ENCODE data around the gene GNAT1. TPM values are rescaled to one million over a fixed set of nuclear protein-coding genes. Genes with fewer than 3 reads are reported as not detected.
A peak's percentile ranks its signal among the peaks of the same experiment; 100 is the strongest.

GNAT1 gene
- total RNA-seq, 3 donors from 2014 or later: not detected

GRCh38 chr3:50202353-50203112 lies 11.1 kb downstream of the GNAT1 start:
- intact Hi-C loops (cut with DNase I; ENCODE audit: low total_unique reads): no loop called here
- no peak overlapping the region for H3K4me3 ChIP-seq

DNA sequence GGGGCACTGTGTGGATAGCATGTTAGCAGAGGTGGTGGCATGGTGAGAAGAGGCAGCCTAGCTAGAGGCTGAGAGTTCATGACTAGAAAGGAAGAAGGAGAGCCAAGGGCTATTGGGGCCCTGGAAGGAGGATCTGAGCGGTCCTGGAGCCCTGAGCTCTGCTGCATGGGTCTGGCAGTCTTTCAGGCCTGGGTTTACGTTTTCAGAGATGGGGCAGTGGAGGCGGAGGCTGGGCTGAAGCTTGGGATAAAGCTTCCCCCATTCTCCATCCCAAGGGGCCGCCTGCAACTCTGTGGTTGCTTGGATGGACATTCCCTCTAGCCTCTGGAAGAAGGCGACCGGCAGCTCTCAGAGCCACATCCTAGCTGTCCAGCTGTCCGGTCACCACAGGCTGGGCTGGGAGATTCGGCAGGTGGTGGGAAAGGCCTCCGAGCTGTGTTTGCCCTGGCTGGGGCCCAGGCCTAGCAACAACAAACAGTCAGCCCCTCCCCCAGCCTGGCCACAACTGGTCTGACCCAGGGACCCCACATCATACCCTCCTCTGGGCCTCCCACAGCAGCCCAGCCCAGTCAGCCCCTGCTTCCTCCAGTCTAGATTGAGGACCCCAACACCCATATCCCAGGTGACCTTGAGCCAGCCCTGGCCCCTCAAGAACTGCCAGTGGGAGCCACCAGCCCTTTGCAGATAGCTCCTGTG lies 11.9 kb downstream of the GNAT1 start:
- Histone ChIP-seq H3K9me3 (no peaks in the 10 kb centered on the region), H3K27ac (no peak overlapping the region), H3K4me3 (no peak overlapping the region), H3K4me1 (peaks cover 4% of the 10 kb centered on the region in 2 donors), H3K36me3 (no peaks in the 10 kb centered on the region), H3K27me3 (peaks cover 0 to 23% of the 10 kb centered on the region in 2 donors)
- no peak for DNase-seq (ENCODE audit: low spot score in 2 of 2)
- intact Hi-C loops (cut with DNase I; ENCODE audit: low total_unique reads): no loop called here
- TF ChIP-seq CTCF (IDR thresholded peaks at IDR 0.05): no peak
- no peak for TF ChIP-seq POLR2A (IDR thresholded peaks at IDR 0.05)
- no peak for TF ChIP-seq POLR2AphosphoS5 (IDR thresholded peaks at IDR 0.05)

More at GRCh38 chr3:50202353-50203112, 11.1 kb downstream of the GNAT1 start:
- H3K9me3 ChIP-seq: no peaks in the 10 kb centered on the region
- TF ChIP-seq POLR2AphosphoS5 (IDR thresholded peaks at IDR 0.05) (no peak), POLR2A (IDR thresholded peaks at IDR 0.05) (no peak), CTCF (IDR thresholded peaks at IDR 0.05) (no peak)
- H3K4me1 ChIP-seq: peaks cover 4% of the 10 kb centered on the region in 2 donors
- H3K27ac ChIP-seq: no peak overlapping the region
- H3K36me3 ChIP-seq: no peaks in the 10 kb centered on the region
- peaks cover 0 to 23% of the 10 kb centered on the region in 2 donors for H3K27me3 ChIP-seq
- DNase-seq (ENCODE audit: low spot score in 2 of 2): no peak

DNA sequence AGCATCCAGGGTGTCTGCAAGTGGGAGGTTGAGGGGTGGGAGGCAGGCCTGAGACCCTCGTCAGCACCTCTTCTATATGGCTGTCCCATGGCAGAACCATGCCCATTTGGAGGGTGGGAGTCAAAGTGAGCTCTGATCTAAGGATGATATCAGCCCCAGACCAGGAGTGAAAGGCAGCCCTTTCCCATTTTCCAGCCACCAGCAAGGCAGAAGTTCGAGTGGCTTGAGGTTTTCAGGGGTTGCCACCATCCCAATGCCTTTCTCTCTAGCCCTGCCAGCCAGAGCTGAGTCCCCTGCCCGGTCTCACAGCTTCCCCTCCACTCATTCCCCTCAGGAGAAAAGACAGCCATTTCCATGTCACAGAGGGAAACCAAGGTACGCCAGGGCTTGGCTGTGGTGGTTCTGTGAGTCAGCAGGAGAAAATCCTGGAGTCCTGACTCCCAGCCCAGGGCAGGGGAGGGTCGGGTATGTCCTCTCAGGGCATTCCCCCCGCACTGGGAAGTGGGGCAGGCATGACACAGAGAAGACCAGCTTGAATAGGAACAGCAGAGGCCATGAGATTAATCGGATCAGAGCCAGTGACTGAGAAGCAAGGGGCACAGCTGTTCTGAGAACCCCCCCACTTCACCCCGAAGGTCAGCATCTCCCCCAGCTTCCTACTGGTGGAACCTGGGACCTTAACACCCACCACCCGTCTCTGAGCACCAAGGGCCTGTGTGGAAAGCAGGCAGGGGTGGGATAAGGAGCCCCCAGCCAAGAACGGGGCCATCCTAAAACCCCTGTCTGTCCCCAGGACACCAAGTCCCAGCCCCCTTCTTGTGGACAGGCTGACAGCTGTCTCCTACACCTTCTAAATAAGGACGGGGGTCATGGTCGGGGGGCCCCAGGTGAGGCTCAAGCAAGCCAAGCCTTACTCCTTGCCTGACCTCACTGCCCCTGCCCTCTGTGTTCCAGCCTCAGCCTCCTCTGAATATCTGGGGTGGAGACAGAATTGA lies 12.7 kb downstream of the GNAT1 start:
- peak overlapping the region in 2 of 3 donors; percentile 47 to 68 for H3K4me3 ChIP-seq
- H3K27ac ChIP-seq: no peak overlapping the region
- no peaks in the 10 kb centered on the region for H3K9me3 ChIP-seq
- no peak for TF ChIP-seq CTCF (IDR thresholded peaks at IDR 0.05)
- TF ChIP-seq POLR2AphosphoS5 (IDR thresholded peaks at IDR 0.05): no peak
- no peak for TF ChIP-seq POLR2A (IDR thresholded peaks at IDR 0.05)
- DNase-seq (ENCODE audit: low spot score in 2 of 2): no peak
- peaks cover 0 to 23% of the 10 kb centered on the region in 2 donors for H3K27me3 ChIP-seq
- no peaks in the 10 kb centered on the region for H3K36me3 ChIP-seq
- peaks cover 4% of the 10 kb centered on the region in 2 donors for H3K4me1 ChIP-seq
- intact Hi-C loops (cut with DNase I; ENCODE audit: low total_unique reads): no loop called here

DNA sequence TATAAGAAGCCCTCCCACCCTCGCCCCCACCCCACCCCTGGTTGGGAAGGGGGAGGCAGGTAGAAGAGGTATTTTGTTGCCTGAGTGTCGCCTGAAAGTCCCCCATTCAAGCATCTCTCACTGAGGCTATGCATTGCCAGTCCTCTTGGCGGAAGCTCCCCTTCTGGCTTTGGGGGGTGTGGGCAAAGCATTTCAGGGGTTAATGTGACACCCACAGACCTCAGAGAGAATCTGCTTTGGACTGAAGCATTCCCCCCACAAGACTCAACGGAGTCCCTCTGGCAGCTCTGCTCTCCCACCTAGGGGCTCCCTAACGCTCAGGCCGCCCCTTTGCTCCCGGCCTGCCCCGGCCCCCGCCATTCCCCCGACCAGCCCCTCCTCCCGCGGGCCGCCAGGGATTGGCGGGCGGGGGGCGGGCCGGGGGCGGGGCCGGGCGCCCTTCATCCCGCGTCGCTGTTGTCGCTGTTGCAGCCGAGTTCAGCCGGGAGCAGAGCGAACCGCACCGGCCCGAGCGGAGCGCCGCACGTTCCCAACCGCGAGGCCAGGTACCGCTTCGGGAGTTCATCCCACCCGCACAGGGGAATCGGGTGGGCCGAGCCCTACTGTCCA lies 13.5 kb downstream of the GNAT1 start, which contains the start of gene SLC38A3:
Gene SLC38A3, plus strand, starts transcription at position 468 of the 609 bp plus-strand sequence. CDS start 8,929 bp downstream, outside the sequence.
- TF ChIP-seq POLR2AphosphoS5 (IDR thresholded peaks at IDR 0.05) (no peak), CTCF (IDR thresholded peaks at IDR 0.05) (no peak)
- no peak for DNase-seq (ENCODE audit: low spot score in 2 of 2)
- Histone ChIP-seq H3K4me1 (peaks cover 4% of the 10 kb centered on the region in 2 donors), H3K9me3 (no peaks in the 10 kb centered on the region), H3K4me3 (peak within 1 kb of the TSS; percentile 27 to 68 (median 47)), H3K27me3 (peaks cover 0 to 23% of the 10 kb centered on the region in 2 donors), H3K27ac (no peak within 1 kb of the TSS), H3K36me3 (no peaks in the 10 kb centered on the region)
- intact Hi-C loops (cut with DNase I; ENCODE audit: low total_unique reads): no loop called here

Measured in breast epithelium (tissue), 4 donors.